ENCODE measurements around the gene SDK1. TPM values are rescaled to one million over a fixed set of nuclear protein-coding genes. Genes with fewer than 3 reads are reported as not detected.

SDK1 gene
- total RNA-seq, 1 donor from 2014 or later, result 5.4 TPM

DNA sequence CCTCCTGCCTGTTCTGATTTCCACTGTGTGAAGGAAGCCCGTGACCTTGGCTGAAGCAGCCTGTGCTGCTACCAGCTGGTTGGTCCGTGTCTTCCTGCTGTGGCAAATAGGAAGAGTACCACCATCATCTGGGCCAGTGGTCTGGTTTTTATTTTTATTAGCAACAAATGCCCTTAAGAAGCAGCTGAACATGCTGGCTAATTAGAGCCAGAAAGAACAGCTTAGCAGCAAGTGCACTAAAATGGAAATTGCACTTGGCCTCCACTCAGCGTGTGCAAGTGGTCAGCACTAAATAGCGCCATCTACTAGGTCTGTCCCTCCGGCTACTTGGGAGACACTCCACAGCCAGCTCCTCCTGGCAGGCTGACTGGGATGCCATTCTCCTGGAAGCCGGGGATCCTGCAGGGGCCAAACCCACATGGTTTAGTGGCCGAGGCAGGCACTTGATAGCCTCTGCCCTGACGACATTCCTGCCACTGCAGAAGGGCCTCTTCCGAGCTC, 690.7 kb downstream of the SDK1 start:
- H3K36me3 Mint-ChIP-seq (ENCODE audit: unreplicated experiment), result no peaks in the 10 kb centered on the region
- no peaks in the 10 kb centered on the region for H3K27me3 Mint-ChIP-seq (ENCODE audit: unreplicated experiment)
- no peaks in the 10 kb centered on the region for H3K4me1 Mint-ChIP-seq (ENCODE audit: unreplicated experiment)
- DNase-seq (ENCODE audit: extremely low spot score, unreplicated experiment), result no peak
- H3K4me3 Mint-ChIP-seq (ENCODE audit: unreplicated experiment), result no peak overlapping the region
- TF ChIP-seq, protein P1, sequence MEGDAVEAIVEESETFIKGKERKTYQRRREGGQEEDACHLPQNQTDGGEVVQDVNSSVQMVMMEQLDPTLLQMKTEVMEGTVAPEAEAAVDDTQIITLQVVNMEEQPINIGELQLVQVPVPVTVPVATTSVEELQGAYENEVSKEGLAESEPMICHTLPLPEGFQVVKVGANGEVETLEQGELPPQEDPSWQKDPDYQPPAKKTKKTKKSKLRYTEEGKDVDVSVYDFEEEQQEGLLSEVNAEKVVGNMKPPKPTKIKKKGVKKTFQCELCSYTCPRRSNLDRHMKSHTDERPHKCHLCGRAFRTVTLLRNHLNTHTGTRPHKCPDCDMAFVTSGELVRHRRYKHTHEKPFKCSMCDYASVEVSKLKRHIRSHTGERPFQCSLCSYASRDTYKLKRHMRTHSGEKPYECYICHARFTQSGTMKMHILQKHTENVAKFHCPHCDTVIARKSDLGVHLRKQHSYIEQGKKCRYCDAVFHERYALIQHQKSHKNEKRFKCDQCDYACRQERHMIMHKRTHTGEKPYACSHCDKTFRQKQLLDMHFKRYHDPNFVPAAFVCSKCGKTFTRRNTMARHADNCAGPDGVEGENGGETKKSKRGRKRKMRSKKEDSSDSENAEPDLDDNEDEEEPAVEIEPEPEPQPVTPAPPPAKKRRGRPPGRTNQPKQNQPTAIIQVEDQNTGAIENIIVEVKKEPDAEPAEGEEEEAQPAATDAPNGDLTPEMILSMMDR (IDR thresholded peaks at IDR 0.05), result no peak
- H3K9me3 Mint-ChIP-seq (ENCODE audit: unreplicated experiment), result no peaks in the 10 kb centered on the region
- H3K27ac Mint-ChIP-seq (ENCODE audit: unreplicated experiment), result no peak overlapping the region

DNA sequence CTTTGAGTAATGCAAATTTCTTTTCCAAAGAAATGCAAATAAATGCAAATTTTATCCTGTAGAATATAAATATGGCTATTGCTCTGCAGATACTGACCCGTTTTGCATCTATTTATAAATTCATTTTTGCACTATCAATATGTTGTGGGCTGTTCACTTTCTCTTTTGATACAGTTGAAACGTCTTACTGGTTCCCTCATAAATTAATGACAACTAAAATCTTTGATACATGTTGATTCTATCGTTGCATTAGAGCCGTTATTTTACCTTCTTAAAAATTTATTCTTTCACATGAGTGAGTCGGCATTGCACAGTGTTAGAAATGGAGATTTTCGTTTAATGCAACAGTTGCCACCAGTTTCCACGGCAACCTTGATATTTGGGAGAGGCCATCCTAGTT, 691.8 kb downstream of the SDK1 start:
- no peak overlapping the region for H3K4me3 Mint-ChIP-seq (ENCODE audit: unreplicated experiment)
- DNase-seq (ENCODE audit: extremely low spot score, unreplicated experiment), result no peak
- H3K27ac Mint-ChIP-seq (ENCODE audit: unreplicated experiment), result no peak overlapping the region
- H3K36me3 Mint-ChIP-seq (ENCODE audit: unreplicated experiment), result no peaks in the 10 kb centered on the region
- H3K27me3 Mint-ChIP-seq (ENCODE audit: unreplicated experiment), result no peaks in the 10 kb centered on the region
- no peaks in the 10 kb centered on the region for H3K9me3 Mint-ChIP-seq (ENCODE audit: unreplicated experiment)
- TF ChIP-seq, protein P1 (IDR thresholded peaks at IDR 0.05), result no peak
- no peaks in the 10 kb centered on the region for H3K4me1 Mint-ChIP-seq (ENCODE audit: unreplicated experiment)

DNA sequence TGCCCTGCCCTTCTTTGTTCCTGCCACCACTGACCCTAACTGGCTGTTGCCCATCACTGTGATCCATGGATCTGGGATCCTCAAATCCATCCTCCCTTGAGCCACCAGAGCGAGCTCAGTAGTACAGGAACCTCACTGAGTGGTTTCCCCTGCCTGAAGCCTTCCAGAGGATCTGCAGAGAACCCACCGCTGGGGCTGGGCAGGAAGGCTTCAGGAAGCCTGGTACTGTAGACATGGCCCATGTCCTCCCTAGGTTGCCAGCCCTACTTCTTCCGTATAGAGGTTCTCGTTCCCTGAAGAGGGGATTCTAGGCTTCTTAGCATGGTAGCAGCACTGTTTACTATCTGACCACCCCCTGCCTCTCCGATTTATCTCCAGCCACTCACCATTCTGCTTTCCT, 693.7 kb downstream of the SDK1 start:
- no peak for DNase-seq (ENCODE audit: extremely low spot score, unreplicated experiment)
- TF ChIP-seq, protein P1 (IDR thresholded peaks at IDR 0.05), result no peak
- H3K27ac Mint-ChIP-seq (ENCODE audit: unreplicated experiment), result no peak overlapping the region
- no peaks in the 10 kb centered on the region for H3K27me3 Mint-ChIP-seq (ENCODE audit: unreplicated experiment)
- no peaks in the 10 kb centered on the region for H3K9me3 Mint-ChIP-seq (ENCODE audit: unreplicated experiment)
- H3K4me3 Mint-ChIP-seq (ENCODE audit: unreplicated experiment), result no peak overlapping the region
- H3K4me1 Mint-ChIP-seq (ENCODE audit: unreplicated experiment), result no peaks in the 10 kb centered on the region
- H3K36me3 Mint-ChIP-seq (ENCODE audit: unreplicated experiment), result no peaks in the 10 kb centered on the region

DNA sequence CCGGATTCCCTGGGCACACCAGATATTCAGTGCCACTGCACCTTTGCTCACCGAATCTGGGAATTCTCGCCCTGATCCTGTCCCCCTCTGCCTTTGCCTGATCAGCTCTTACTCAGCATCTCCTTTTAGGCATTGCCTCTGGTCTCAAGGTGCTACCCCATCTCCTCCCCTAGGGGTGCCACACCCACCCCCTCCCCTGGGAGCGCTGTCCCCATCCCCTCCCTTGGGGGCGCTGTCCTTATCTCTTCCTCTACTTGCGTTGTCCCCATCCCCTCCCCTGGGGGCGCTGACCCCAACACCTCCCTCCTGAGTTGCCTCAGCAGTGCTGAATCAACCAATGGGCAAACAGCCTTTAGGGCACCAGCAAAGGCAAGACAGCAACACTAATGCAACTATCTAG, 694.1 kb downstream of the SDK1 start:
- TF ChIP-seq, protein P1 (IDR thresholded peaks at IDR 0.05), result no peak
- H3K4me3 Mint-ChIP-seq (ENCODE audit: unreplicated experiment), result no peak overlapping the region
- H3K9me3 Mint-ChIP-seq (ENCODE audit: unreplicated experiment), result no peaks in the 10 kb centered on the region
- H3K27me3 Mint-ChIP-seq (ENCODE audit: unreplicated experiment), result no peaks in the 10 kb centered on the region
- no peak for DNase-seq (ENCODE audit: extremely low spot score, unreplicated experiment)
- H3K36me3 Mint-ChIP-seq (ENCODE audit: unreplicated experiment), result no peaks in the 10 kb centered on the region
- H3K4me1 Mint-ChIP-seq (ENCODE audit: unreplicated experiment), result no peaks in the 10 kb centered on the region
- H3K27ac Mint-ChIP-seq (ENCODE audit: unreplicated experiment), result no peak overlapping the region

DNA sequence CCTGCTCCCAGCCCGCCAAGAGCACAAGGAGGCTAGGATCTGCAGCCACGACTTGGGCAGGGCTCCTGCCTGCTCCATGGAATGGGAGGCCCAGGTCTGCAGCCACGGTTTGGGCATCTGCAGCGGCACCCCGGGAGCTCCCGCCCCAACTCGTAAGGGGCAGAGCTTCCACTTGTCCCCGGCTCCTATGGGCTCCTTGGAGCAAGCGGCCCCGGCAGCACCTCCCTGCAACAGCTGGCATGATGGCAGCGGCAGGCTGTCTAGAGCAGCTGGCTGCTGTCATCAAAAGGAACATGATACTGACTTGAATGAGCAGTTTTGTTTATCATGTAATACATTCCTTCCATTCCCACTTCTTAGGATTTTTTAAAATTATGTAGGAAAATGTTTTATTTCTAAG, 697.0 kb downstream of the SDK1 start:
- H3K9me3 Mint-ChIP-seq (ENCODE audit: unreplicated experiment), result no peaks in the 10 kb centered on the region
- H3K27ac Mint-ChIP-seq (ENCODE audit: unreplicated experiment), result no peak overlapping the region
- H3K27me3 Mint-ChIP-seq (ENCODE audit: unreplicated experiment), result no peaks in the 10 kb centered on the region
- no peak overlapping the region for H3K4me3 Mint-ChIP-seq (ENCODE audit: unreplicated experiment)
- no peak for DNase-seq (ENCODE audit: extremely low spot score, unreplicated experiment)
- no peaks in the 10 kb centered on the region for H3K36me3 Mint-ChIP-seq (ENCODE audit: unreplicated experiment)
- TF ChIP-seq, protein P1 (IDR thresholded peaks at IDR 0.05), result no peak
- no peaks in the 10 kb centered on the region for H3K4me1 Mint-ChIP-seq (ENCODE audit: unreplicated experiment)

All from osteocyte (in vitro differentiated cells).